Osteoblast (primary cell): ENCODE data around the gene CPS1. TPM values are rescaled to one million over a fixed set of nuclear protein-coding genes. Genes with fewer than 3 reads are reported as not detected.

Source experiments
- DNase-seq: peaks from one replicate; pipeline ENCODE4 v3.0.0; 2011; ENCODE audit warnings: low spot score, mixed read lengths; ENCODE audit not compliant: insufficient read length; ENCODE audit errors: missing footprints
- H2AFZ ChIP-seq: 2 replicates; pipeline ENCODE4 v1.6.0; 2011; ENCODE audit warnings: mild to moderate bottlenecking, low read length
- H3K27ac ChIP-seq: 2 replicates; pipeline ENCODE4 v1.5.1; 2011; ENCODE audit warnings: mild to moderate bottlenecking, low read depth, low read length, moderate library complexity
- H3K27me3 ChIP-seq: 2 replicates; pipeline ENCODE4 v1.6.0; 2012; ENCODE audit warnings: mild to moderate bottlenecking, control low read depth, inconsistent platforms, low read length, moderate library complexity; ENCODE audit not compliant: insufficient read depth
- H3K36me3 ChIP-seq: 2 replicates; pipeline ENCODE4 v1.5.1; 2011; ENCODE audit warnings: mild to moderate bottlenecking, low read length, control low read depth, moderate library complexity; ENCODE audit not compliant: insufficient read depth
- H3K4me1 ChIP-seq: 2 replicates; pipeline ENCODE4 v1.5.1; 2011; ENCODE audit warnings: mild to moderate bottlenecking, low read length, control low read depth, moderate library complexity; ENCODE audit not compliant: insufficient read depth
- H3K4me2 ChIP-seq: 2 replicates; pipeline ENCODE4 v1.6.0; 2011; ENCODE audit warnings: mild to moderate bottlenecking, low read length; ENCODE audit not compliant: insufficient read depth
- H3K4me3 ChIP-seq: fragments of 200-600 bp; sonication (generic); 3 replicates; pipeline ENCODE4 v1.5.1; 2012; ENCODE audit warnings: mild to moderate bottlenecking, low read length, inconsistent platforms; ENCODE audit not compliant: insufficient read depth
- H3K79me2 ChIP-seq: 2 replicates; pipeline ENCODE4 v1.6.0; 2012; ENCODE audit warnings: mild to moderate bottlenecking, low read length, control low read depth, inconsistent platforms; ENCODE audit not compliant: insufficient read depth
- H3K9me3 ChIP-seq: 2 replicates; pipeline ENCODE4 v1.5.1; 2011; ENCODE audit warnings: low read depth, low read length, control low read depth
- H4K20me1 ChIP-seq: 2 replicates; pipeline ENCODE4 v1.6.0; 2012; ENCODE audit warnings: mild to moderate bottlenecking, low read length, control low read depth; ENCODE audit not compliant: insufficient read depth
- total RNA-seq: library from RNA; depleted of rRNA; stranded (reverse); fragments of >200 nt; gene quantifications from 2 replicates; pipeline ENCODE4 v1.2.3, GENCODE V29; 2012
- TF ChIP-seq, protein P1 (sequence below): IDR thresholded peaks from 2 replicates; pipeline ENCODE4 v1.5.1; 2011; ENCODE audit warnings: mild to moderate bottlenecking, low read depth, low read length, moderate library complexity; ENCODE audit errors: extremely low read depth

Gene CPS1
- total RNA-seq, 1 donor, result 21.7 TPM

DNA sequence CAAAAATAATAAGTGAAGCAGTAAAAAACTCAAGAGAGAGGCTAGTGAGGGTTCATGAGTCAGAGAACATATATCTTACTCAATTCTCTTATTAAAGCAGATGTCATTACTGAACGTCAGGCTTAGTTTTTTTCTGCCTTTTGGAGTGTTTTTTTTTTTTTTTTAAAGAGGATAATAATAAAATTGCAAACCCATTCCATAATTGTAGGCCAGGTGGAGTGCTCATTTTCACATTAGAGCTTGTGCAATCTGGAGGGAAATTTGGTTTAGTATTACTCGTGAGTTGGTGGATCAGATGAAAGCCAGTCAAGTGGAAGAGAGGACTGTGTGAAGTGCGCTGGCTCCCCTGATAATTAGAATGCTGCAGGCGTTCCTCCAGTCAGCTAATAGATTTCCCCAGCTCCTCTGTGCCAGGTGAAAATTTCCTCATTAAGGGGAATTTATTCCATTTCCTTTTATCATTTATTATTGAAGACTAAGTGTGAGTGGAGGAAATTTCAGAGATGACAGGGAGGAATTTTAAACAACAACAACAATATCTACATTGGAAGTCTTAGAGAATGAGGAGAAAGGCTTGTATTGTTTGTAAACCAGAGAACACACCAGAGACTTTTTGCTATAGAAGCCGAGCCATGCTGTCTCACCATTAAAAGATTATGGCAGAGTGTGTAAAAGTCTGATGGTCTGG lies 74.6 kb downstream of the CPS1 start:
- peaks cover 2% of the 10 kb centered on the region for H3K4me1 ChIP-seq
- no peak for DNase-seq
- H3K4me2 ChIP-seq, result no peak overlapping the region
- no peak overlapping the region for H2AFZ ChIP-seq
- no peak overlapping the region for H3K4me3 ChIP-seq
- H3K79me2 ChIP-seq, result no peaks in the 10 kb centered on the region
- no peak overlapping the region for H3K27ac ChIP-seq
- no peaks in the 10 kb centered on the region for H3K36me3 ChIP-seq
- TF ChIP-seq, protein P1, sequence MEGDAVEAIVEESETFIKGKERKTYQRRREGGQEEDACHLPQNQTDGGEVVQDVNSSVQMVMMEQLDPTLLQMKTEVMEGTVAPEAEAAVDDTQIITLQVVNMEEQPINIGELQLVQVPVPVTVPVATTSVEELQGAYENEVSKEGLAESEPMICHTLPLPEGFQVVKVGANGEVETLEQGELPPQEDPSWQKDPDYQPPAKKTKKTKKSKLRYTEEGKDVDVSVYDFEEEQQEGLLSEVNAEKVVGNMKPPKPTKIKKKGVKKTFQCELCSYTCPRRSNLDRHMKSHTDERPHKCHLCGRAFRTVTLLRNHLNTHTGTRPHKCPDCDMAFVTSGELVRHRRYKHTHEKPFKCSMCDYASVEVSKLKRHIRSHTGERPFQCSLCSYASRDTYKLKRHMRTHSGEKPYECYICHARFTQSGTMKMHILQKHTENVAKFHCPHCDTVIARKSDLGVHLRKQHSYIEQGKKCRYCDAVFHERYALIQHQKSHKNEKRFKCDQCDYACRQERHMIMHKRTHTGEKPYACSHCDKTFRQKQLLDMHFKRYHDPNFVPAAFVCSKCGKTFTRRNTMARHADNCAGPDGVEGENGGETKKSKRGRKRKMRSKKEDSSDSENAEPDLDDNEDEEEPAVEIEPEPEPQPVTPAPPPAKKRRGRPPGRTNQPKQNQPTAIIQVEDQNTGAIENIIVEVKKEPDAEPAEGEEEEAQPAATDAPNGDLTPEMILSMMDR, result no peak
- H3K27me3 ChIP-seq, result no peaks in the 10 kb centered on the region
- no peaks in the 10 kb centered on the region for H4K20me1 ChIP-seq
- H3K9me3 ChIP-seq, result no peaks in the 10 kb centered on the region

GRCh38 chr2:210633699-210634098 lies 77.3 kb downstream of the CPS1 start:
- H3K4me3 ChIP-seq, result no peak overlapping the region
- no peaks in the 10 kb centered on the region for H4K20me1 ChIP-seq
- no peaks in the 10 kb centered on the region for H3K27me3 ChIP-seq
- TF ChIP-seq, protein P1, result no peak
- DNase-seq, result no peak
- H3K4me1 ChIP-seq, result no peaks in the 10 kb centered on the region
- H2AFZ ChIP-seq, result no peak overlapping the region
- H3K79me2 ChIP-seq, result no peaks in the 10 kb centered on the region
- no peak overlapping the region for H3K4me2 ChIP-seq
- H3K27ac ChIP-seq, result no peak overlapping the region
- no peaks in the 10 kb centered on the region for H3K9me3 ChIP-seq
- H3K36me3 ChIP-seq, result no peaks in the 10 kb centered on the region

- no peaks in the 10 kb centered on the region for H3K4me1 ChIP-seq
- H3K27me3 ChIP-seq, result no peaks in the 10 kb centered on the region
- no peak overlapping the region for H3K27ac ChIP-seq
- H3K9me3 ChIP-seq, result no peaks in the 10 kb centered on the region
- H3K4me2 ChIP-seq, result no peak overlapping the region
- no peaks in the 10 kb centered on the region for H3K79me2 ChIP-seq
- H2AFZ ChIP-seq, result no peak overlapping the region
- DNase-seq, result no peak
- TF ChIP-seq, protein P1, result no peak
- H3K36me3 ChIP-seq, result no peaks in the 10 kb centered on the region
- H3K4me3 ChIP-seq, result no peak overlapping the region
- H4K20me1 ChIP-seq, result no peaks in the 10 kb centered on the region
Measured at GRCh38 chr2:210635257-210635656, 78.9 kb downstream of the CPS1 start.

GRCh38 chr2:210642333-210642732 lies 85.9 kb downstream of the CPS1 start:
- H3K4me2 ChIP-seq, result no peak overlapping the region
- TF ChIP-seq, protein P1, result no peak
- H3K79me2 ChIP-seq, result no peaks in the 10 kb centered on the region
- no peaks in the 10 kb centered on the region for H3K36me3 ChIP-seq
- no peak overlapping the region for H2AFZ ChIP-seq
- no peak overlapping the region for H3K4me3 ChIP-seq
- H3K4me1 ChIP-seq, result no peaks in the 10 kb centered on the region
- H3K9me3 ChIP-seq, result no peaks in the 10 kb centered on the region
- no peaks in the 10 kb centered on the region for H3K27me3 ChIP-seq
- no peak for DNase-seq
- no peak overlapping the region for H3K27ac ChIP-seq
- no peaks in the 10 kb centered on the region for H4K20me1 ChIP-seq
